Measurements from ENCODE around the gene THSD8. TPM values are rescaled to one million over a fixed set of nuclear protein-coding genes. Genes with fewer than 3 reads are reported as not detected.

Gene THSD8
- total RNA-seq, 1 experiment from 2014 or later: 45.8 TPM

DNA sequence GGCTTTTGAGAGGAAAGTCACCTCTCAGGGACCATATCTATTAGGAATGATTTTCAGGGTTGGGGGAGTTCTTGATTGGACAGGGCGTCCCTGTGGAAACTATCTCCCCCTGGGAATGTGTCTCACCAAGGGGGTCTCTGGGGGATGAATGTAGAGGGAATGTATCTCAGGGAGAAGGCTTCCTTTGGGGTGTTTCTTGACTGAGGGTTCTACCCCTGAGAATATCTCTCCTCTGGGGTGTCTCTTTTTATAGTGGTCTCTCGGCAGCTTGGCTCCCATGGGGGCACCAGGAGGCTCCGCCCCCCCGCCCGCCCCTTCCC lies 31.5 kb downstream of the THSD8 start:
- H3T11ph ChIP-seq (ENCODE audit: low read length): no peak overlapping the region
- H4K8ac ChIP-seq (replicated peaks; ENCODE audit: insufficient read length, low read depth, low read length): no peak overlapping the region
- H3K23ac ChIP-seq (ENCODE audit: insufficient read length, low read depth, low read length): no peak overlapping the region
- no peaks in the 10 kb centered on the region for H3K9me3 ChIP-seq (ENCODE audit: control insufficient read depth, low read depth, low read length)
- H4K5ac ChIP-seq (ENCODE audit: insufficient read length, low read depth, low read length): no peak overlapping the region
- TF ChIP-seq, protein P1, sequence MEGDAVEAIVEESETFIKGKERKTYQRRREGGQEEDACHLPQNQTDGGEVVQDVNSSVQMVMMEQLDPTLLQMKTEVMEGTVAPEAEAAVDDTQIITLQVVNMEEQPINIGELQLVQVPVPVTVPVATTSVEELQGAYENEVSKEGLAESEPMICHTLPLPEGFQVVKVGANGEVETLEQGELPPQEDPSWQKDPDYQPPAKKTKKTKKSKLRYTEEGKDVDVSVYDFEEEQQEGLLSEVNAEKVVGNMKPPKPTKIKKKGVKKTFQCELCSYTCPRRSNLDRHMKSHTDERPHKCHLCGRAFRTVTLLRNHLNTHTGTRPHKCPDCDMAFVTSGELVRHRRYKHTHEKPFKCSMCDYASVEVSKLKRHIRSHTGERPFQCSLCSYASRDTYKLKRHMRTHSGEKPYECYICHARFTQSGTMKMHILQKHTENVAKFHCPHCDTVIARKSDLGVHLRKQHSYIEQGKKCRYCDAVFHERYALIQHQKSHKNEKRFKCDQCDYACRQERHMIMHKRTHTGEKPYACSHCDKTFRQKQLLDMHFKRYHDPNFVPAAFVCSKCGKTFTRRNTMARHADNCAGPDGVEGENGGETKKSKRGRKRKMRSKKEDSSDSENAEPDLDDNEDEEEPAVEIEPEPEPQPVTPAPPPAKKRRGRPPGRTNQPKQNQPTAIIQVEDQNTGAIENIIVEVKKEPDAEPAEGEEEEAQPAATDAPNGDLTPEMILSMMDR (conservative IDR thresholded peaks at IDR 0.05): no peak
- no peaks in the 10 kb centered on the region for H4K20me1 ChIP-seq (ENCODE audit: control insufficient read depth, insufficient read depth, insufficient read length)
- H3K27me3 ChIP-seq (ENCODE audit: insufficient read depth, low read length): peaks cover 3% of the 10 kb centered on the region; the same call in 1 of the 2 replicates
- H3K79me1 ChIP-seq (ENCODE audit: insufficient read depth, low read depth, low read length, poor library complexity, severe bottlenecking): no peaks in the 10 kb centered on the region
- H3K36me3 Mint-ChIP-seq (ENCODE audit: insufficient read depth in 1 of 3, low read depth in 3 of 3): no peaks in the 10 kb centered on the region; a peak in 1 of 7 replicates
- H3K4me2 ChIP-seq (ENCODE audit: insufficient read depth, insufficient read length, low read length): peak overlapping the region; percentile 28
- H3K9me3 Mint-ChIP-seq: no peaks in the 10 kb centered on the region; a peak in 1 of 5 replicates
- H2AFZ ChIP-seq (ENCODE audit: low read length): no peak overlapping the region
- peaks cover 12% of the 10 kb centered on the region for H3K23me2 ChIP-seq (ENCODE audit: insufficient read length, low read depth, low read length, poor library complexity, severe bottlenecking)
- H3K27ac ChIP-seq (ENCODE audit: insufficient read length, low read depth, low read length): no peak overlapping the region
- H3K79me2 ChIP-seq (ENCODE audit: insufficient read depth, low read length): no peaks in the 10 kb centered on the region
- H3K27ac Mint-ChIP-seq: peak overlapping the region in 1 of 3 experiments; percentile 77; a peak in 1 of 7 replicates
- DNase-seq: no peak
- H4K91ac ChIP-seq (ENCODE audit: insufficient read length, low read depth, low read length): no peak overlapping the region
- WGBS (ENCODE audit: extremely low coverage, insufficient read length, low lambda C conversion rate): no CpG with 5 or more reads among the region's 5 CpGs
- no peak overlapping the region for H2AK5ac ChIP-seq (ENCODE audit: insufficient read length, low read length)
- H3K27me3 Mint-ChIP-seq (ENCODE audit: low read depth): peaks cover 42% of the 10 kb centered on the region
- H2BK5ac ChIP-seq (ENCODE audit: insufficient read length, low read length): no peak overlapping the region
- H2BK20ac ChIP-seq (ENCODE audit: low read depth, low read length, poor library complexity, severe bottlenecking): no peak overlapping the region
- H3K4me1 Mint-ChIP-seq: peaks cover 30 to 39% of the 10 kb centered on the region in 2 experiments
- H3K4ac ChIP-seq (ENCODE audit: low read depth, low read length): no peak overlapping the region
- peak overlapping the region; percentile 39 to 77 for H3K4me3 Mint-ChIP-seq
- H3K4me1 ChIP-seq (ENCODE audit: insufficient read depth, low read length): peaks cover 2% of the 10 kb centered on the region; the same call in 1 of the 2 replicates
- no peak overlapping the region for H3K9ac ChIP-seq (ENCODE audit: extremely low read depth, insufficient read length, low read length)
- H2BK15ac ChIP-seq (ENCODE audit: low read depth, low read length): no peak overlapping the region
- H3K14ac ChIP-seq (ENCODE audit: insufficient read depth, low read length): no peak overlapping the region
- H2BK12ac ChIP-seq (ENCODE audit: insufficient read length, low read depth, low read length): no peak overlapping the region
- no peak overlapping the region for H2BK120ac ChIP-seq (ENCODE audit: low read depth, low read length, poor library complexity, severe bottlenecking)
- H3K56ac ChIP-seq (ENCODE audit: insufficient read length, low read depth, low read length): no peak overlapping the region
- no peak overlapping the region for H3K18ac ChIP-seq (ENCODE audit: insufficient read length, low read depth, low read length)

All from H9 (cell line).